Measurements from ENCODE around the gene TECRL.

The TECRL gene

GRCh38 chr4:64326507-64326906 lies 82.7 kb downstream of the TECRL start:
- DNase-seq: no peak

GRCh38 chr4:64306255-64306565 lies 103.0 kb downstream of the TECRL start:
- DNase-seq: no peak

GRCh38 chr4:64305565-64306254 lies 103.5 kb downstream of the TECRL start:
- DNase-seq: no peak

- no peak for DNase-seq
These were observed 136.8 kb downstream of the TECRL start for GRCh38 chr4:64272432-64272831.

- DNase-seq: no peak
These were observed 137.6 kb downstream of the TECRL start for GRCh38 chr4:64271601-64272081.

- DNase-seq: no peak
These were observed 142.6 kb downstream of the TECRL start for GRCh38 chr4:64266669-64267068.

- DNase-seq: no peak
These were observed 143.0 kb downstream of the TECRL start for GRCh38 chr4:64266263-64266662.

GRCh38 chr4:64251781-64252180 lies 157.5 kb downstream of the TECRL start:
- DNase-seq: no peak

GRCh38 chr4:64250488-64250887 lies 158.8 kb downstream of the TECRL start:
- no peak for DNase-seq

GRCh38 chr4:64250061-64250460 lies 159.2 kb downstream of the TECRL start:
- no peak for DNase-seq

GRCh38 chr4:64248186-64248585 lies 161.1 kb downstream of the TECRL start:
- no peak for DNase-seq

- DNase-seq: no peak
These were observed 178.4 kb downstream of the TECRL start for GRCh38 chr4:64230709-64231310.

Data from NCI-H1048 (cell line).